Activated CD4-positive, alpha-beta memory T cell treated with anti-CD3 and anti-CD28 coated beads, Interleukin-2, amount 10 ng/mL, durations not matched to agents 7 days and 5 days (primary cell): ENCODE data around the gene SLC39A2. TPM values are rescaled to one million over a fixed set of nuclear protein-coding genes. Genes with fewer than 3 reads are reported as not detected.
"Not testable (repeated sequence)": the region's sequence is repeated elsewhere in the genome, so short reads cannot be mapped to it uniquely, and the experiment has no call there.

Experiments used
- CTCF ChIA-PET: fragments of 350-600 bp; sonication (Branson Sonifier 250); formaldehyde crosslinking; loops from one replicate; lab custom pipeline; 2021; ENCODE audit warnings: antibody characterized with exemption, inconsistent platforms; lab: Charles Lee
- POLR2A ChIA-PET: fragments of 350-600 bp; sonication (Branson Sonifier 250); formaldehyde crosslinking; loops from one replicate; lab custom pipeline; 2021; ENCODE audit warnings: antibody characterized with exemption; lab: Charles Lee
- DNase-seq: peaks from one replicate; pipeline ENCODE4 v3.0.0-alpha.2; 2020
- H3K27ac Mint-ChIP-seq: one replicate; pipeline ENCODE4 v1.8.0; 2021; ENCODE audit warnings: mild to moderate bottlenecking, mixed read lengths
- H3K27me3 Mint-ChIP-seq: one replicate; pipeline ENCODE4 v1.8.0; 2021; ENCODE audit warnings: mixed read lengths
- H3K36me3 Mint-ChIP-seq: one replicate; pipeline ENCODE4 v1.8.0; 2021; ENCODE audit warnings: low read depth, mixed read lengths
- H3K4me1 Mint-ChIP-seq: one replicate; pipeline ENCODE4 v1.8.0; 2021; ENCODE audit warnings: mixed read lengths
- H3K4me3 Mint-ChIP-seq: one replicate; pipeline ENCODE4 v1.8.0; 2021; ENCODE audit warnings: mild to moderate bottlenecking, mixed read lengths
- H3K9me3 Mint-ChIP-seq: one replicate; pipeline ENCODE4 v1.8.0; 2021; ENCODE audit warnings: mixed read lengths
- total RNA-seq, 2 experiments: library from RNA; stranded (reverse); gene quantifications; one replicate each; pipeline ENCODE4 v1.2.3, GENCODE V29; 2021

The SLC39A2 gene
- total RNA-seq, 2 experiments from 2014 or later: not detected

- no peak for DNase-seq
- H3K4me3 Mint-ChIP-seq: no peak overlapping the region
- no peaks in the 10 kb centered on the region for H3K4me1 Mint-ChIP-seq
- peaks cover 8% of the 10 kb centered on the region for H3K27me3 Mint-ChIP-seq
- H3K9me3 Mint-ChIP-seq: no peaks in the 10 kb centered on the region
- ChIA-PET POLR2A (no interaction called here), CTCF (interaction anchor here (3.6 kb wide), 1 partner anchor 16 kb away, joined by 19 read pairs; no protein-coding TSS in a partner anchor)
- H3K36me3 Mint-ChIP-seq: no peaks in the 10 kb centered on the region
- no peak overlapping the region for H3K27ac Mint-ChIP-seq
Observed at GRCh38 chr14:21030531-21030930, 31.4 kb downstream of the SLC39A2 start.

GRCh38 chr14:21032326-21033132 lies 33.4 kb downstream of the SLC39A2 start:
- Mint-ChIP-seq H3K9me3 (no peaks in the 10 kb centered on the region), H3K4me3 (no peak overlapping the region), H3K27me3 (peaks cover 3% of the 10 kb centered on the region), H3K27ac (no peak overlapping the region), H3K36me3 (no peaks in the 10 kb centered on the region), H3K4me1 (no peaks in the 10 kb centered on the region)
- CTCF ChIA-PET: interaction anchor here (0.5 to 3.4 kb wide), 4 partner anchors 18 to 353 kb away, joined by 3 to 19 read pairs (median 3); no protein-coding TSS in a partner anchor
- POLR2A ChIA-PET: interaction anchor here (1.3 kb wide), 1 partner anchor 18 kb away, joined by 4 read pairs; no protein-coding TSS in a partner anchor
- DNase-seq: no peak

GRCh38 chr14:21033133-21033698 lies 34.1 kb downstream of the SLC39A2 start:
- Mint-ChIP-seq H3K27me3 (peaks cover 3% of the 10 kb centered on the region), H3K36me3 (no peaks in the 10 kb centered on the region), H3K4me3 (no peak overlapping the region), H3K9me3 (no peaks in the 10 kb centered on the region), H3K27ac (no peak overlapping the region), H3K4me1 (no peaks in the 10 kb centered on the region)
- ChIA-PET POLR2A (interaction anchor here (0.9 kb wide), 1 partner anchor 18 kb away, joined by 4 read pairs; no protein-coding TSS in a partner anchor), CTCF (interaction anchor here (0.5 to 3.4 kb wide), 3 partner anchors 19 to 92 kb away, joined by 3 to 19 read pairs (median 3); no protein-coding TSS in a partner anchor)
- no peak for DNase-seq

- POLR2A ChIA-PET: no interaction called here
- Mint-ChIP-seq H3K4me1 (no peaks in the 10 kb centered on the region), H3K27me3 (peaks cover 3% of the 10 kb centered on the region), H3K27ac (no peak within 1 kb of the TSS), H3K36me3 (no peaks in the 10 kb centered on the region), H3K9me3 (no peaks in the 10 kb centered on the region), H3K4me3 (no peak within 1 kb of the TSS)
- CTCF ChIA-PET: interaction anchor here (1.0 to 3.4 kb wide), 2 partner anchors 20 to 30 kb away, joined by 4 to 19 read pairs; no protein-coding TSS in a partner anchor
- DNase-seq: no peak
Observed at GRCh38 chr14:21034707-21035106, 35.6 kb downstream of the SLC39A2 start, which contains the start of gene RNASE13. TSS of gene RNASE13 (minus strand) at chr14:21034807. CDS start at chr14:21034288, 519 bp downstream.

GRCh38 chr14:21036751-21037150 lies 37.7 kb downstream of the SLC39A2 start:
- peaks cover under 1% of the 10 kb centered on the region for H3K27me3 Mint-ChIP-seq
- H3K4me3 Mint-ChIP-seq: no peak overlapping the region
- ChIA-PET CTCF (interaction anchor here (2.1 kb wide), 1 partner anchor 22 kb away, joined by 10 read pairs; no protein-coding TSS in a partner anchor), POLR2A (interaction anchor here (1.2 kb wide), 1 partner anchor 22 kb away, joined by 3 read pairs; no protein-coding TSS in a partner anchor)
- H3K36me3 Mint-ChIP-seq: no peaks in the 10 kb centered on the region
- H3K9me3 Mint-ChIP-seq: no peaks in the 10 kb centered on the region
- H3K4me1 Mint-ChIP-seq: no peaks in the 10 kb centered on the region
- no peak for DNase-seq
- no peak overlapping the region for H3K27ac Mint-ChIP-seq

- no peak for DNase-seq
- Mint-ChIP-seq H3K9me3 (no peaks in the 10 kb centered on the region), H3K36me3 (no peaks in the 10 kb centered on the region), H3K4me1 (no peaks in the 10 kb centered on the region), H3K4me3 (no peak overlapping the region), H3K27ac (no peak overlapping the region), H3K27me3 (no peaks in the 10 kb centered on the region)
- ChIA-PET CTCF (interaction anchor here (2.1 kb wide), 1 partner anchor 22 kb away, joined by 10 read pairs; no protein-coding TSS in a partner anchor), POLR2A (no interaction called here)
Observed at GRCh38 chr14:21037156-21037555, 38.1 kb downstream of the SLC39A2 start.

DNA sequence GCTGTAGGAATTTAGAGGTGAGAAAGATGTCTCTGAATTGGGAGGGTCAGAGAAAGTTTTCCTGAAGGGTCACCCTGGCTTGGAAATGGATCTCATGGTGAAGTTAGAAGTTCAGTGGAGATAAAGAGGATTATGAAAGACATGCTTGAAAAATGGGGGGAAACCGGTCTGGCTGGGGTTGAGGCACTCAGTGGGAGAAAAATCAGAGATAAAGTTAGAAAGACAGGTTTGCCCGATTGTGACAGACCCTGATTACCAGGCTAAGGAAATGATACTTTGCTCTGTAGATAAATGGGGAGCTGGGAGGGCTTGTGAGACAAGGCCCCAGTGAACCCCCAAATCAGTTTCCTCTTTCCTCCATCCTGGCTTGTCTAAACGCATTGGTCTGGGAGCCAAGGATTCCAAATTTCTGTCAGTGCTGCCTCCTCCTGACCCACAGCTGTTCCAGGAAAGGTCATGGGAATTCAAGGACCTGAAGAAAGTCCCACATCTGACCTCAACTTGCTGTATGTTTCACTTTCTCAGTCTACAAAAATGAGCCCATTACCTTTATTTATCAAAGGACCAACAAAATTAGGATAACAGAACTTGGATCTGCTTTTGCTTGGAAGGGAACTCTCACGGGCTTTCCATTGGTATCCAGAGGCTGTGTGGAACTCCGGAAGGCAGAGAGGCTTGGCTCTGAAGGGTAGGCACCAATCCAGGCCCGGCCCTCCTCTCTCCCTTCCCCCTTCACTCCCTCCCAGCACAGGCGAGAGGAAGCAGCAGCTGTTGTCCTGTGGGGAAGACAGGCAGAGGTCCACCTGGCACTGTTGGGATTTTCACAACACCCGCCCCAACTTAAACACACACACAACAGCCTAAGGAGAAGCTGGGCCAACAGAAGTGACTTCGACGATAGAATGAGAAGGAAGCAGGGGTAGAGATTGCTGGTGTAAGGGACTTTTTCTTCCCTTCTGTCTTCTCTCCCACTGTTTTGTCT lies 39.6 kb downstream of the SLC39A2 start:
- DNase-seq: no peak
- CTCF ChIA-PET: interaction anchor here (1.0 to 3.1 kb wide), 4 partner anchors 21 to 49 kb away, joined by 3 to 60 read pairs (median 5); no protein-coding TSS in a partner anchor
- POLR2A ChIA-PET: interaction anchor here (2.0 kb wide), 1 partner anchor 23 kb away, joined by 7 read pairs; no protein-coding TSS in a partner anchor
- no peak overlapping the region for H3K4me3 Mint-ChIP-seq
- no peaks in the 10 kb centered on the region for H3K4me1 Mint-ChIP-seq
- H3K9me3 Mint-ChIP-seq: no peaks in the 10 kb centered on the region
- H3K27me3 Mint-ChIP-seq: peaks cover 7% of the 10 kb centered on the region
- no peak overlapping the region for H3K27ac Mint-ChIP-seq
- no peaks in the 10 kb centered on the region for H3K36me3 Mint-ChIP-seq

- CTCF ChIA-PET: interaction anchor here (1.0 to 3.1 kb wide), 10 partner anchors 14 to 69 kb away, joined by 3 to 60 read pairs (median 4); no protein-coding TSS in a partner anchor
- no peak overlapping the region for H3K4me3 Mint-ChIP-seq
- DNase-seq: no peak
- POLR2A ChIA-PET: interaction anchor here (2.0 kb wide), 1 partner anchor 24 kb away, joined by 7 read pairs; no protein-coding TSS in a partner anchor
- H3K36me3 Mint-ChIP-seq: no peaks in the 10 kb centered on the region
- no peak overlapping the region for H3K27ac Mint-ChIP-seq
- peaks cover 12% of the 10 kb centered on the region for H3K27me3 Mint-ChIP-seq
- H3K4me1 Mint-ChIP-seq: peaks cover 7% of the 10 kb centered on the region
- H3K9me3 Mint-ChIP-seq: no peaks in the 10 kb centered on the region
Observed at GRCh38 chr14:21039585-21040369, 40.7 kb downstream of the SLC39A2 start.

GRCh38 chr14:21040370-21040925 lies 41.4 kb downstream of the SLC39A2 start:
- DNase-seq: no peak
- Mint-ChIP-seq H3K9me3 (no peaks in the 10 kb centered on the region), H3K27me3 (peaks cover 17% of the 10 kb centered on the region), H3K27ac (no peak overlapping the region), H3K36me3 (no peaks in the 10 kb centered on the region), H3K4me3 (no peak overlapping the region), H3K4me1 (peaks cover 7% of the 10 kb centered on the region)
- ChIA-PET CTCF (interaction anchor here (1.0 to 3.1 kb wide), 8 partner anchors 13 to 70 kb away, joined by 3 to 60 read pairs (median 4); no protein-coding TSS in a partner anchor), POLR2A (interaction anchor here (2.0 kb wide), 1 partner anchor 25 kb away, joined by 7 read pairs; no protein-coding TSS in a partner anchor)

- H3K27ac Mint-ChIP-seq, DNase-seq, H3K4me1 Mint-ChIP-seq, POLR2A ChIA-PET, H3K4me3 Mint-ChIP-seq, H3K9me3 Mint-ChIP-seq, H3K36me3 Mint-ChIP-seq: not testable (repeated sequence)
- peaks cover 17% of the 10 kb centered on the region for H3K27me3 Mint-ChIP-seq
- CTCF ChIA-PET: interaction anchor here (1.4 to 3.1 kb wide), 4 partner anchors 26 to 70 kb away, joined by 3 to 60 read pairs (median 5); no protein-coding TSS in a partner anchor
Observed at GRCh38 chr14:21040941-21041340, 41.8 kb downstream of the SLC39A2 start.
